Osteocyte (in vitro differentiated cells): ENCODE results near the gene PTPRM. TPM values are rescaled to one million over a fixed set of nuclear protein-coding genes. Genes with fewer than 3 reads are reported as not detected.

Experiments
- DNase-seq: peaks from one replicate; pipeline ENCODE4 v3.0.0; 2021; ENCODE audit warnings: mixed read lengths; ENCODE audit not compliant: unreplicated experiment; ENCODE audit errors: extremely low spot score
- H3K27ac Mint-ChIP-seq: one replicate; pipeline ENCODE4 v1.8.0; 2021; ENCODE audit warnings: mild to moderate bottlenecking, mixed read lengths; ENCODE audit not compliant: unreplicated experiment
- H3K27me3 Mint-ChIP-seq: one replicate; pipeline ENCODE4 v1.8.0; 2021; ENCODE audit warnings: mixed read lengths; ENCODE audit not compliant: unreplicated experiment
- H3K36me3 Mint-ChIP-seq: one replicate; pipeline ENCODE4 v1.8.0; 2021; ENCODE audit warnings: mixed read lengths; ENCODE audit not compliant: unreplicated experiment
- H3K4me1 Mint-ChIP-seq: one replicate; pipeline ENCODE4 v1.8.0; 2021; ENCODE audit warnings: mixed read lengths; ENCODE audit not compliant: unreplicated experiment
- H3K4me3 Mint-ChIP-seq: one replicate; pipeline ENCODE4 v1.8.0; 2021; ENCODE audit warnings: mild to moderate bottlenecking, moderate library complexity, mixed read lengths; ENCODE audit not compliant: unreplicated experiment
- H3K9me3 Mint-ChIP-seq: one replicate; pipeline ENCODE4 v1.8.0; 2021; ENCODE audit warnings: mixed read lengths; ENCODE audit not compliant: unreplicated experiment
- CTCF ChIP-seq: fragments of 200-600 bp; sonication (generic); IDR thresholded peaks from 2 replicates; pipeline ENCODE4 v1.5.0; 2021; ENCODE audit warnings: antibody characterized with exemption, mild to moderate bottlenecking, moderate library complexity
- total RNA-seq: library from RNA; stranded (reverse); gene quantifications from 2 replicates; pipeline ENCODE4 v1.2.1, GENCODE V29; 2021

PTPRM gene
- total RNA-seq, 1 donor from 2014 or later, result 105 TPM

DNA sequence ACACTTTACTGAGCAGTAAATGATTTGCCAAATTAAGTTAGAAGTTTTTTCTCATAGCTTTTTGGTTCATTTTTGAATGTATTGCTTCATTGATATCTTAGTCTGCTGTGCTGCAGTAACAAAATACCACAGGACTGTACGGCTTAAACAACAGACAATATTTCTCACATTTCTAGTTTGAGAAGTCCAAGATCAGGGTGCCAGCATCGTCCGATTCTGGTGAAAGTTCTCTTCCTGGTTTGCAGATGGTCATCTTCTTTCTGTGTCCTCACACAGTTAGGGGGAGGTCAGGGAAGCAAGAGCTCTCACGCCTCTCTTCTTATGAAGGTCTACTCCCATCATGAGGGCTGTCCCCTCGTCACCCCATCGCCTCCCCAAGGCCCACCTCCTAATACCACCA, 325.4 kb downstream of the PTPRM start:
- Mint-ChIP-seq H3K9me3 (no peaks in the 10 kb centered on the region), H3K27ac (no peak overlapping the region), H3K36me3 (no peaks in the 10 kb centered on the region), H3K27me3 (no peaks in the 10 kb centered on the region), H3K4me1 (peaks cover 20% of the 10 kb centered on the region), H3K4me3 (no peak overlapping the region)
- TF ChIP-seq CTCF, result no peak
- no peak for DNase-seq

GRCh38 chr18:7894592-7894991, 327.5 kb downstream of the PTPRM start:
- TF ChIP-seq CTCF, result no peak
- H3K27me3 Mint-ChIP-seq, result no peaks in the 10 kb centered on the region
- no peaks in the 10 kb centered on the region for H3K9me3 Mint-ChIP-seq
- no peak overlapping the region for H3K4me3 Mint-ChIP-seq
- DNase-seq, result no peak
- H3K36me3 Mint-ChIP-seq, result no peaks in the 10 kb centered on the region
- no peak overlapping the region for H3K27ac Mint-ChIP-seq
- peaks cover 27% of the 10 kb centered on the region for H3K4me1 Mint-ChIP-seq

DNA sequence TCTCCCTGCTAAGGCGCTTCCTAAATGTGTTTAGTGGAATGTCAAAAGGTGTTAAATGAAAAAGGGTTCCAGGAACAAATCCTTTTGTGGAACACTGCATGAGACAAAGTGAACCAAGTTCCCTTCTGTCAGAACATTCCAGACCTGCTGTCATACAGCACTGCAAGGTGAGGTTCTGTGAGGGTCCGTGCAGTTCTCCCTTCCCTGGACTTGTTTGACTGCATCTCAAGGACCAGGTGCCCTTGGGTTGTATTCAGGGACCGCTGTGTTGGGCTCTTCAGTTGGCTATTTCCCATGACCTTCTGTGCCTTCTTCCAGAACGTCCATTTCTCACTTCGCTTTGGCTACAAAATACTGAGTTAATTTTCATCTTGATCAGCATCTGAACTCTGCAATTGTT, 328.2 kb downstream of the PTPRM start:
- Mint-ChIP-seq H3K27me3 (no peaks in the 10 kb centered on the region), H3K4me3 (no peak overlapping the region), H3K36me3 (no peaks in the 10 kb centered on the region), H3K27ac (no peak overlapping the region), H3K9me3 (no peaks in the 10 kb centered on the region), H3K4me1 (peaks cover 27% of the 10 kb centered on the region)
- no peak for TF ChIP-seq CTCF
- no peak for DNase-seq

DNA sequence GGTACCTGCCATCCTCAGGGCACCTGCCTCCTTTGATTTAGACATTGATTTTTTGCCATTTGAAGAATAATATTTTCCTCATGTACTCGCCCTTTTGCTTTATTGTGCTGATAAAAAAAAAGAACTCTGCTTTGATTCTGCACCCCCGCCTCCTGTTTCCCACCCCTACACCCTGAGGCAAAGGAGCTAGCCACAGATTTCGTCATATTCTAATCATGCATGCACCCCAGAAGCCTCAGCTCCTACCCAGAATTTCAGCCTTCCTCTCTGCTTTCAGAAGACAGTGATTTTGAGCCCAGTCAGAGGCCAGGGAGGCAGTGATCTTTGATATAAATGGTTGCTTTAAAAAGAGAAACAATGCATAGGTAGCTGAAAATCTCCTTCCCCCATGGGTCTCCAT, 329.0 kb downstream of the PTPRM start:
- Mint-ChIP-seq H3K4me1 (peaks cover 32% of the 10 kb centered on the region), H3K36me3 (no peaks in the 10 kb centered on the region), H3K27ac (no peak overlapping the region), H3K9me3 (no peaks in the 10 kb centered on the region), H3K27me3 (no peaks in the 10 kb centered on the region), H3K4me3 (no peak overlapping the region)
- no peak for TF ChIP-seq CTCF
- no peak for DNase-seq

- H3K27me3 Mint-ChIP-seq, result no peaks in the 10 kb centered on the region
- no peak for TF ChIP-seq CTCF
- H3K36me3 Mint-ChIP-seq, result no peaks in the 10 kb centered on the region
- peaks cover 33% of the 10 kb centered on the region for H3K4me1 Mint-ChIP-seq
- no peak for DNase-seq
- H3K9me3 Mint-ChIP-seq, result no peaks in the 10 kb centered on the region
- H3K27ac Mint-ChIP-seq, result peak overlapping the region; percentile 78
- no peak overlapping the region for H3K4me3 Mint-ChIP-seq
Observed at GRCh38 chr18:7896805-7897518, 329.8 kb downstream of the PTPRM start.
